ENCODE measurements around the gene TRO.

TRO gene

GRCh38 chrX:54961750-54962149 lies 41.1 kb downstream of the TRO start:
- no peak for DNase-seq

GRCh38 chrX:54964766-54965497 lies 44.3 kb downstream of the TRO start:
- no peak for DNase-seq

GRCh38 chrX:54977387-54977786 lies 56.8 kb downstream of the TRO start:
- no peak for DNase-seq

GRCh38 chrX:54978448-54978847 lies 57.8 kb downstream of the TRO start:
- no peak for DNase-seq

- DNase-seq: no peak
Observed at GRCh38 chrX:54979432-54979831, 58.8 kb downstream of the TRO start.

- no peak for DNase-seq
Observed at GRCh38 chrX:54980334-54980733, 59.7 kb downstream of the TRO start.

Data from cortex of kidney (tissue), 1 donor.